ENCODE data around the gene LPCAT3. TPM values are rescaled to one million over a fixed set of nuclear protein-coding genes. Genes with fewer than 3 reads are reported as not detected.

LPCAT3 gene
- total RNA-seq (2021) (56.6 and 60.2 TPM in 2 replicates), Bru-seq, nascent RNA (percentile 82 among the genes with signal in this experiment), BruChase-seq, experiment 1, labeled RNA remaining after a 2-hour chase (percentile 82 among the genes with signal in this experiment), BruChase-seq, experiment 2, labeled RNA remaining after a 6-hour chase (percentile 86 among the genes with signal in this experiment)
- long read RNA-seq, transcript LPCAT3-201 (13 exons, 2,268 nt): major isoform, 152 of 196 reads
- long read RNA-seq, partial matches to known transcripts: 10 of 196 reads
- long read RNA-seq, other reads (novel, unspliced or antisense): 33 of 196 reads

GRCh38 chr12:7018350-7019042 lies at the start of gene LPCAT3:
Gene LPCAT3 (minus strand): TSS chr12:7018476. CDS start chr12:7018424, 52 bp downstream.
- H3K27ac ChIP-seq (ENCODE audit: low read depth, low read length, poor library complexity, severe bottlenecking): peak within 1 kb of the TSS; percentile 84
- peak; percentile 98 for DNase-seq (ENCODE audit: low spot score)
- H3K4me1 ChIP-seq (ENCODE audit: insufficient read depth, low read length, poor library complexity, severe bottlenecking): peaks cover 10% of the 10 kb centered on the region
- peaks cover 6% of the 10 kb centered on the region for H3K36me3 ChIP-seq (ENCODE audit: insufficient read depth, low read length, poor library complexity, severe bottlenecking)
- H3K27me3 ChIP-seq (replicated peaks; ENCODE audit: insufficient read depth, low read depth, low read length, poor library complexity): no peaks in the 10 kb centered on the region
- intact Hi-C loops (cut with micrococcal nuclease; ENCODE audit: unreplicated experiment): no loop called here
- CTCF ChIA-PET: interaction anchor here (0.5 to 1.5 kb wide), 3 partner anchors 11 to 74 kb away, joined by 3 to 5 read pairs (median 3); no protein-coding TSS in a partner anchor
- TF ChIP-seq EZH2 (IDR thresholded peaks at IDR 0.05; ENCODE audit: borderline replicate concordance, low read depth, low read length, poor library complexity, severe bottlenecking): no peak
- peak; percentile 92 for TF ChIP-seq CTCF (conservative IDR thresholded peaks at IDR 0.05; ENCODE audit: low read depth, low read length)
- H3K9me3 ChIP-seq (ENCODE audit: low read depth, low read length, poor library complexity, severe bottlenecking): no peaks in the 10 kb centered on the region
- no TSS peak for BruUV-seq (replicated peaks)
- peak within 1 kb of the TSS; percentile 59 for H3K4me3 ChIP-seq (ENCODE audit: low read depth, low read length, poor library complexity, severe bottlenecking)
- POLR2A ChIA-PET (ENCODE audit: low non-redundant PET): no interaction called here

GRCh38 chr12:7067096-7067495 lies 48.8 kb upstream of the LPCAT3 start:
- TF ChIP-seq EZH2 (IDR thresholded peaks at IDR 0.05; ENCODE audit: borderline replicate concordance, low read depth, low read length, poor library complexity, severe bottlenecking) (no peak), CTCF (conservative IDR thresholded peaks at IDR 0.05; ENCODE audit: low read depth, low read length) (no peak)
- ChIA-PET CTCF (no interaction called here), POLR2A (ENCODE audit: low non-redundant PET) (no interaction called here)
- no TSS peak for BruUV-seq (replicated peaks)
- no peaks in the 10 kb centered on the region for H3K4me1 ChIP-seq (ENCODE audit: insufficient read depth, low read length, poor library complexity, severe bottlenecking)
- DNase-seq (ENCODE audit: low spot score): no peak
- H3K9me3 ChIP-seq (ENCODE audit: low read depth, low read length, poor library complexity, severe bottlenecking): no peaks in the 10 kb centered on the region
- H3K27ac ChIP-seq (ENCODE audit: low read depth, low read length, poor library complexity, severe bottlenecking): no peak overlapping the region
- no peak overlapping the region for H3K4me3 ChIP-seq (ENCODE audit: low read depth, low read length, poor library complexity, severe bottlenecking)
- intact Hi-C loops (cut with micrococcal nuclease; ENCODE audit: unreplicated experiment): no loop called here
- no peaks in the 10 kb centered on the region for H3K36me3 ChIP-seq (ENCODE audit: insufficient read depth, low read length, poor library complexity, severe bottlenecking)
- no peaks in the 10 kb centered on the region for H3K27me3 ChIP-seq (replicated peaks; ENCODE audit: insufficient read depth, low read depth, low read length, poor library complexity)

- POLR2A ChIA-PET (ENCODE audit: low non-redundant PET): no interaction called here
- CTCF ChIA-PET: no interaction called here
- intact Hi-C loops (cut with micrococcal nuclease; ENCODE audit: unreplicated experiment): no loop called here
Observed at GRCh38 chr12:7066596-7066995, 48.3 kb upstream of the LPCAT3 start.

More at GRCh38 chr12:7066596-7066995, 48.3 kb upstream of the LPCAT3 start:
- BruUV-seq (replicated peaks): no TSS peak
- TF ChIP-seq EZH2 (IDR thresholded peaks at IDR 0.05; ENCODE audit: borderline replicate concordance, low read depth, low read length, poor library complexity, severe bottlenecking) (no peak), CTCF (conservative IDR thresholded peaks at IDR 0.05; ENCODE audit: low read depth, low read length) (no peak)
- H3K36me3 ChIP-seq (ENCODE audit: insufficient read depth, low read length, poor library complexity, severe bottlenecking): no peaks in the 10 kb centered on the region
- no peaks in the 10 kb centered on the region for H3K9me3 ChIP-seq (ENCODE audit: low read depth, low read length, poor library complexity, severe bottlenecking)
- H3K27ac ChIP-seq (ENCODE audit: low read depth, low read length, poor library complexity, severe bottlenecking): no peak overlapping the region
- no peaks in the 10 kb centered on the region for H3K4me1 ChIP-seq (ENCODE audit: insufficient read depth, low read length, poor library complexity, severe bottlenecking)
- no peak overlapping the region for H3K4me3 ChIP-seq (ENCODE audit: low read depth, low read length, poor library complexity, severe bottlenecking)
- no peak for DNase-seq (ENCODE audit: low spot score)
- H3K27me3 ChIP-seq (replicated peaks; ENCODE audit: insufficient read depth, low read depth, low read length, poor library complexity): no peaks in the 10 kb centered on the region
